NT2/D1 (cell line): ENCODE data around the gene CCT8.
"Not testable (repeated sequence)": the region's sequence is repeated elsewhere in the genome, so short reads cannot be mapped to it uniquely, and the experiment has no call there.

Experiments
- SUZ12 ChIP-seq: IDR thresholded peaks from 2 replicates; pipeline ENCODE4 v1.6.1; 2011; ENCODE audit not compliant: insufficient read length, insufficient read depth; ENCODE audit errors: extremely low read depth
- ZNF274 ChIP-seq: IDR thresholded peaks from 2 replicates; pipeline ENCODE4 v1.6.1; 2011; ENCODE audit warnings: mild to moderate bottlenecking, low read depth, low read length

DNA sequence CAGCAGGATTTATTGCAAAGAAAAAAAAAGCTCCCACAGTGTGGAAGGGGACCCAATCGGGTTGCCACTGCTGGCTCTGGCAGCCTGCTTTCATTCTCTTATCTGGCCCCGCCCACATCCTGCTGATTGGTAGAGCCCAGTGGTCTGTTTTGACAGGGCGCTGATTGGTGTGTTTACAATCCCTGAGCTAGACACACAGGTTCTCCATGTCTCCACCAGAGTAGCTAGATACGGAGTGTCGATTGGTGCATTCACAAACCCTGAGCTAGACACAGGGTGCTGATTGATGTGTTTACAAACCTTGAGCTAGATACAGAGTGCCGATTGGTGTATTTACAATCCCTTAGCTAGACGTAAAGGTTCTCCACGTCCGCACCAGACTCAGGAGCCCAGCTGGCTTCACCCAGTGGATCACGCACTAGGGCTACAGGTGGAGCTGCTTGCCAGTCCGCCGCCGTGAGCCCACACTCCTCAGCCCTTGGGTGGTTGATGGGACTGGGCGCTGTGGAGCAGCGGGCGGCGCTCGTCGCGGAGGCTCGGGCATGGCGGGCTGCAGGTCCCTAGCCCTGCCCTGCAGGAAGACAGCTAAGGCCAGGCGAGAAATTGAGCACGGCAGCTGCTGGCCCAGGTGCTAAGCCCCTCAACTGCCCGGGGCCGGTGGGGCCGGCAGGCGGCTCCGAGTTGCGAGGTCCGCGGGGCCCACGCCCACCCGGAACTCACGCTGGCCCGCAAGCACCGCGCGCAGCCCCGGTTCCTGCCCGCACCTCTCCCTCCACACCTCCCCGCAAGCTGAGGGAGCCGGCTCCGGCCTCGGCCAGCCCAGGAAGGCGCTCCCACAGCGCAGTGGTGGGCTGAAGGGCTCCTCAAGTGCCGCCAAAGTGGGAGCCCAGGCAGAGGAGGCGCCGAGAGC is 3.5 kb upstream of the CCT8 start:
- TF ChIP-seq SUZ12, ZNF274: not testable (repeated sequence)
